Heart right ventricle (tissue), 16 donors: ENCODE data around the gene EFNA1. TPM values are rescaled to one million over a fixed set of nuclear protein-coding genes. Genes with fewer than 3 reads are reported as not detected.
"Not testable (repeated sequence)": the region's sequence is repeated elsewhere in the genome, so short reads cannot be mapped to it uniquely, and the experiment has no call there.

Experiments
- ATAC-seq, 8 donors: fragments of 200-7000 bp; cut with Tn5 transposase; one replicate each; pipeline ENCODE4 v1.9.1; 2020; ENCODE audit warnings: mild to moderate bottlenecking in 8 of 8, moderate library complexity in 8 of 8, moderate number of reproducible peaks in 1 of 8
- DNase-seq, 2 donors: peaks; one replicate each; pipeline ENCODE4 v3.0.0-alpha.2; 2020
- H3K27ac ChIP-seq, 10 donors: fragments of 200-600 bp; sonication (generic) in 2 of 10; one replicate each; pipeline versions ENCODE4 v1.5.0 to v1.8.0; 2020 to 2022; ENCODE audit warnings: mild to moderate bottlenecking in 3 of 10
- H3K27me3 ChIP-seq, 7 donors: fragments of 200-600 bp; one replicate each; pipeline ENCODE4 v1.8.0; 2021 to 2022; ENCODE audit warnings: mild to moderate bottlenecking in 2 of 7
- H3K36me3 ChIP-seq, 9 donors: fragments of 200-600 bp; sonication (generic) in 1 of 9; one replicate each; pipeline versions ENCODE4 v1.5.0 to v1.8.0; 2020 to 2022; ENCODE audit warnings: mild to moderate bottlenecking in 2 of 9
- H3K4me1 ChIP-seq, 9 donors: fragments of 200-600 bp; sonication (generic) in 1 of 9; one replicate each; pipeline versions ENCODE4 v1.5.0 to v1.8.0; 2020 to 2022; ENCODE audit warnings: mild to moderate bottlenecking in 4 of 9
- H3K4me3 ChIP-seq, 10 donors: fragments of 200-600 bp; sonication (generic) in 2 of 10; one replicate each; pipeline versions ENCODE4 v1.5.0 to v1.8.0; 2020 to 2022; ENCODE audit warnings: mild to moderate bottlenecking in 7 of 10, moderate library complexity in 2 of 10
- H3K9me3 ChIP-seq, 11 donors: fragments of 200-600 bp in 10 of 11; sonication (generic) in 2 of 11; one replicate each; pipeline versions ENCODE4 v1.5.0 to v1.8.0; 2013 to 2022; ENCODE audit warnings: mild to moderate bottlenecking in 2 of 11, control low read depth in 1 of 11, moderate library complexity in 1 of 11
- WGBS, 2 donors: extraction: QIAGEN DNeasy Blood & Tissue Kit; methylation state at CpG; one replicate each; pipeline ENCODE4 v1.1.7; 2013; ENCODE audit warnings: inconsistent platforms in 1 of 2; 5-methylcytosine and 5-hydroxymethylcytosine counted together
- intact Hi-C, 10 donors: fragments of 100-400 bp; cut with DNase I; formaldehyde crosslinking; loops; one replicate each; pipeline versions ENCODE4 v1.11.1 to v1.14.2; 2022
- polyA plus RNA-seq, 2 donors: library from polyadenylated mRNA; stranded (reverse); fragments of 200-250 nt; gene quantifications; one replicate each; pipeline ENCODE4 v1.2.3, GENCODE V29; 2013
- total RNA-seq, 10 donors: library from RNA; stranded (reverse); fragmentation: NEBNext Ultra II Directional in 3 of 10; extraction: Animal tissue kit (Norgen Biotek cat#: 25700) in 3 of 10; gene quantifications; one replicate each; pipeline versions ENCODE4 v1.2.1 to v1.2.4, GENCODE V29; 2021 to 2023
- TF ChIP-seq, protein P1 (sequence below), 9 donors: fragments of 200-600 bp; sonication (generic) in 2 of 9; IDR thresholded peaks; one replicate each; pipeline versions ENCODE4 v1.5.0 to v1.8.0; 2021 to 2022; ENCODE audit warnings: antibody characterized with exemption in 9 of 9, mild to moderate bottlenecking in 5 of 9, moderate library complexity in 1 of 9
- donor health status: Arrhythmogenic right ventricular cardiomyopathy.
- donor health status: ischemic (EF 13 %, LVEDD 7.1; RV severe dilation, severe dysfunction).
- donor health status: healthy with polysubstance abuse.
- donor health status: DM: no; HTN: yes; CAD: no.
- donor health status: DM: no; HTN: no; CAD: no.
- donor health status: ischemic (EF 25% LVEDD 6.9; RV normal size, moderate dysfunction).
- donor health status: ischemic (EF 25% LVEDD 5.7; RV mildly dilated, moderate dysfunction).
- donor health status: healthy.
- donor health status: DM: yes; HTN: yes; CAD: no.
- donor health status: Ischemic cardiomyopathy.
- donor health status: ischemic (EF 35%, LVEDD 5.7; RV mildly dilated, moderate dysfunction).
- donor health status: nonischemic (EF 11% LVEDD 7.7; RV severe dilation, severe dysfunction).
- donor health status: DM: yes; HTN: yes; CAD: no.
- donor health status: PGD.
- donor health status: ischemic (EF 29% LVEDD 5.4; RV normal size, mild dysfunction).
- donor health status: nonischemic (EF 23%, LVEDD 6.1; RV moderate dilation, normal function).

The EFNA1 gene
- total and polyA plus RNA-seq, 12 donors, result 28.9 to 104 (median 37.2) TPM

DNA sequence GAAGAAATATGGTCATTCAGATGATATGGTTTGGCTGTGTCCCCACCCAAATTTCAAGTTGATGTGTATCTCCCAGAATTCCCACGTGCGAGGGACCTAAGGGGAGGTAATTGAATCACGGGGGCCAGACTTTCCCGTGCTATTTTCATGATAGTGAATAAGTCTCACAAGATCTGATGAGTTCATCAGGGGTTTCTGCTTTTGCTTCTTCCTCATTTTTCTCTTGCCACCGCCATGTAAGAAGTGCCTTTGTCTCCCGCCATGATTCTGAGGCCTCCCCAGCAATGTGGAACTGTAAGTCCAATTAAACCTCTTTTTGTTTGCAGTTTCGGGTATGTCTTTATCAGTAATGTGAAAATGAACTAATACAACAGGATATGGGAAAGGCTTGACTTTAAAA lies 14.1 kb downstream of the EFNA1 start:
- ATAC-seq (no peak), DNase-seq (no peak)
- intact Hi-C loops, result no loop called here
- 82 to 90% methylated on average over 7 of the region's 7 CpGs for WGBS, 2 donors
- TF ChIP-seq, protein P1, sequence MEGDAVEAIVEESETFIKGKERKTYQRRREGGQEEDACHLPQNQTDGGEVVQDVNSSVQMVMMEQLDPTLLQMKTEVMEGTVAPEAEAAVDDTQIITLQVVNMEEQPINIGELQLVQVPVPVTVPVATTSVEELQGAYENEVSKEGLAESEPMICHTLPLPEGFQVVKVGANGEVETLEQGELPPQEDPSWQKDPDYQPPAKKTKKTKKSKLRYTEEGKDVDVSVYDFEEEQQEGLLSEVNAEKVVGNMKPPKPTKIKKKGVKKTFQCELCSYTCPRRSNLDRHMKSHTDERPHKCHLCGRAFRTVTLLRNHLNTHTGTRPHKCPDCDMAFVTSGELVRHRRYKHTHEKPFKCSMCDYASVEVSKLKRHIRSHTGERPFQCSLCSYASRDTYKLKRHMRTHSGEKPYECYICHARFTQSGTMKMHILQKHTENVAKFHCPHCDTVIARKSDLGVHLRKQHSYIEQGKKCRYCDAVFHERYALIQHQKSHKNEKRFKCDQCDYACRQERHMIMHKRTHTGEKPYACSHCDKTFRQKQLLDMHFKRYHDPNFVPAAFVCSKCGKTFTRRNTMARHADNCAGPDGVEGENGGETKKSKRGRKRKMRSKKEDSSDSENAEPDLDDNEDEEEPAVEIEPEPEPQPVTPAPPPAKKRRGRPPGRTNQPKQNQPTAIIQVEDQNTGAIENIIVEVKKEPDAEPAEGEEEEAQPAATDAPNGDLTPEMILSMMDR (IDR thresholded peaks at IDR 0.05), result no peak
- Histone ChIP-seq H3K4me3 (no peak overlapping the region), H3K27ac (no peak overlapping the region), H3K9me3 (no peaks in the 10 kb centered on the region), H3K4me1 (peaks cover 3 to 35% (median 25%) of the 10 kb centered on the region in 9 donors), H3K36me3 (peaks cover 0 to 22% (median 0%) of the 10 kb centered on the region in 9 donors), H3K27me3 (no peaks in the 10 kb centered on the region)

DNA sequence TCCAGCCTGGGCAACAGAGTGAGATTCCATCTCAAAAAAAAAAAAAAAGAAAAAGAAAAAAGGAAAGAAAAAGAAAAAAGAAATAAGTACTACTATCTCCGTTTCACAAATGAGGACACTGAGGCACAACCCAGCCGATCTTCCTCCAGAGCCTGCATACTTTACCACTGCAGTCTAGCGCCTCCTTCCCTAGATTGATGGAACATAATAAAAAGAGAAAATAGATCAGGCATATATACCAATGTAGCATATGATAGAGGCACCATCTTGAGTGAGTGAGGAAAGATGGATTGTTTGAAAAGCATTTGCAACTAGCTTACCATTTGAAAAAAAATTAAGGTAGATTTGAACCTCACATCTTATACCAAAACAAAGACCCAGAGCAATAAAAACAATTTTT lies 17.8 kb downstream of the EFNA1 start:
- Histone ChIP-seq H3K4me1 (peaks cover 0 to 3% (median 0%) of the 10 kb centered on the region in 9 donors), H3K4me3 (no peak overlapping the region), H3K27ac (no peak overlapping the region), H3K9me3 (no peaks in the 10 kb centered on the region), H3K36me3 (no peaks in the 10 kb centered on the region), H3K27me3 (peaks cover 0 to 4% (median 0%) of the 10 kb centered on the region in 7 donors)
- TF ChIP-seq, protein P1 (IDR thresholded peaks at IDR 0.05), result peak in 1 of 9 donors; percentile 8
- 87 to 88% methylated on average over 3 of the region's 3 CpGs for WGBS, 2 donors
- no peak for DNase-seq
- intact Hi-C loops, result no loop called here
- no peak for ATAC-seq

DNA sequence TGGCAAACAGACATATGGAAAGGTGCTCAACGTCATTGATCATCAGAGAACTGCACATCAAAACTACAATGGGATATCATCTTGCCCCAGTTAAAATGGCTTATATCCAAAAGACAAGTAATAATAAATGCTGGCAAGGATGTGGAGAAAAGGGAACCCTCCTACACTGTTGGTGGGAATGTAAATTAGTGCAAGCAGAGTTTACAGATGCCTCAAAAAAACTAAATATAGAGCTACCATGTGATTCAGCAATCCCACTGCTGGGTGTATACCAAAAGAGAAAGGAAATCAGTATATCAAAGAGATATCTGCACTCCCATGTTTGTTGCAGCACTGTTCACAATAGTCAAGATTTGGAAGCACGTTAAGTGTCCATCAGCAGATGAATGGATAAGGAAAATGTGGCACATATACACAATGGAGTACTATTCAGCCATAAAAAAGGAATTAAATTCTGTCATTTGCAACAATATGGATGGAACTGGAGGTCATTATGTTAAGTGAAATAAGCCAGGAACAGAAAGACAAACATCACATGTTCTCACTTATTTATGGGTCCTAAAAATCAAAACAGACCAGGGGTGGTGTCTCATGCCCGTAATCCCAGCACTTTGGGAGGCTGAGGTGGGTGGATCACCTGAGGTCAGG lies 28.4 kb downstream of the EFNA1 start:
- DNase-seq, H3K27me3 ChIP-seq, intact Hi-C loops, H3K4me3 ChIP-seq, ATAC-seq, H3K9me3 ChIP-seq, H3K4me1 ChIP-seq, H3K27ac ChIP-seq, H3K36me3 ChIP-seq: not testable (repeated sequence)
- WGBS, 2 donors, result 57 to 69% methylated on average over 3 of the region's 3 CpGs

DNA sequence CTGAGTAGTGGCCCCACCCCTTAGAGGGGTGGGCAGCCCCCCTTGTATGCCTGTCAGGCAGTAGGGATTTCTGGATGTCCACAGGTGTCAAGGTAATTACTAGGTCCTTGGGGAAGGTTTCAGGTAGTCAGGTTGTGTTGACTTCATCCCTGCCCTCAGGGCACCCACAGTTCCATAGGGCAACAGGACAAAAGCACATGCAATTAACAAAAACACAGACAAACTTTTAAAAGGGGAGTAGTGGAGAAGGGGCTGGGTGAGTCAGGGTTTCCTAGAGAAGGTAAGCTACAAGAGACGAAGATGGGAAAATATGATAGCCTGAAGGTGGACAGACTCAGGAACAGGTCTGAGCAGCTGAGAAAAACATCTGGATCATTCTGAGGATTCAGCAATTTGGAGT lies 31.3 kb downstream of the EFNA1 start:
- TF ChIP-seq, protein P1 (IDR thresholded peaks at IDR 0.05), result no peak
- Histone ChIP-seq H3K9me3 (no peaks in the 10 kb centered on the region), H3K27me3 (no peaks in the 10 kb centered on the region), H3K36me3 (no peaks in the 10 kb centered on the region), H3K4me1 (no peaks in the 10 kb centered on the region), H3K27ac (no peak overlapping the region), H3K4me3 (no peak overlapping the region)
- ATAC-seq (no peak), DNase-seq (no peak)
- WGBS, 2 donors, result 79 to 88% methylated on average over 1 of the region's 1 CpG
- intact Hi-C loops, result no loop called here

DNA sequence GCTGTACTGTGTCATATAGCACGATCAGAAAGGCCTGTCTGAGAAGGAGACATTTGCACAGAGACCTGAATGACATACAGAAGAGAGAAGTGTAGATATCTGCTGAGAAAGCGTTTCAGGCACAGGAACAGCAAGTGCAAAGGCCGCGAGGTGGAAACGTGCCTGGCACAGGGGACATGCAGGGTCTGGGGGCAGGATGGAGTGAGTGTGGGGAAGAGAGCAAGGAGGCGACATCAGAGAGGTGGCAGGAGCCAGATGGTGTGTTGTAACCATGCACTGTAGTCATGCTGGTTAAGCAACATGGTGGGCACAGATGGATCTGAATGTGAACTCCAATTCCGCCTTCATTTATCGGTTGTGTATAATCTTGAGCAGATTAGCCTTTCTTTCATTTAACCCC lies 32.5 kb downstream of the EFNA1 start:
- Histone ChIP-seq H3K36me3 (no peaks in the 10 kb centered on the region), H3K27me3 (no peaks in the 10 kb centered on the region), H3K27ac (no peak overlapping the region), H3K4me1 (peaks cover 0 to 5% (median 0%) of the 10 kb centered on the region in 9 donors), H3K9me3 (peaks cover 0 to 8% (median 0%) of the 10 kb centered on the region in 11 donors), H3K4me3 (no peak overlapping the region)
- TF ChIP-seq, protein P1 (IDR thresholded peaks at IDR 0.05), result no peak
- ATAC-seq (no peak), DNase-seq (no peak)
- intact Hi-C loops, result no loop called here
- WGBS, 2 donors, result 80% methylated on average over 8 of the region's 8 CpGs

DNA sequence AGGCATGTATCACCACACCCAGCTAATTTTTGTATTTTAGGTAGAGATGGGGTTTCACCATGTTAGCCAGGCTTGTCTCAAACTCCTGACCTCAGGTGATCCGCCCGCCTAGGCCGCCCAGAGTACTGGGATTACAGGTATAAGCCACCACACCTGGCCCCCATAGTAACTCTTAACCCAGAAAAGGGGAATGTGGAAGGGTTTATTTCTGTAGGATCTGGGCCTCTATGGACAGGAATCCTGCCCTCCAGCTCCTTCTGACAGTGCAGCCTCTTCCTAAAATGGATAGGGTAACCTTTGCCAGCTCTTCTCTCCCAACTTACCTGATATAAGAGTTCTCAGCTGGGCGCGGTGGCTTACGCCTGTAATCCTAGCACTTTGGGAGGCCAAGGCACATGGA lies 35.0 kb downstream of the EFNA1 start:
- DNase-seq, intact Hi-C loops, H3K27ac ChIP-seq, H3K4me3 ChIP-seq, ATAC-seq, H3K36me3 ChIP-seq, H3K9me3 ChIP-seq: not testable (repeated sequence)
- WGBS, 2 donors, result 97% methylated on average over 6 of the region's 6 CpGs
- Histone ChIP-seq H3K4me1 (peaks cover 8 to 30% (median 23%) of the 10 kb centered on the region in 9 donors), H3K27me3 (peaks cover 0 to 14% (median 0%) of the 10 kb centered on the region in 7 donors)

DNA sequence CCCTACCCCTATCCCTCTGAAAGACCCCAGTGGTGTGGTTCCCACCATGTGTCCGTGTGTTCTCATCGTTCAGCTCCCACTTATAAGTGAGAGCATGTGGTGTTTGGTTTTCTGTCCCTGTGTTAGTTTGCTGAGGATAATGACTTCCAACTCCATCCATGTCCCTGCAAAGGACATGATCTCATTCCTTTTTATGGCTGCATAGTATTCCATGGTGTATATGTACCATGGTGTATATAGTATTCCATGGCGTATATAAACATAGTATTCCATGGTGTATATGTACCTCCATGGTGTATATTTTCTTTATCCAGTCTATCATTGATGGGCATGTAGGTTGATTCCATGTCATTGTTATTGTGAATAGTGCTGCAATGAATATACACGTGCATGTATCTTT lies 36.1 kb downstream of the EFNA1 start:
- Histone ChIP-seq H3K4me1 (peaks cover 8 to 33% (median 25%) of the 10 kb centered on the region in 9 donors), H3K27me3 (peaks cover 0 to 15% (median 0%) of the 10 kb centered on the region in 7 donors)
- not testable (repeated sequence) for H3K9me3 ChIP-seq, DNase-seq, H3K4me3 ChIP-seq, H3K36me3 ChIP-seq, ATAC-seq, H3K27ac ChIP-seq
- intact Hi-C loops, result loop anchor here in 1 of 10 donors (2.0 kb wide), 1 partner anchor 71 kb away; no protein-coding TSS in a partner anchor
- 94 to 96% methylated on average over 4 of the region's 4 CpGs for WGBS, 2 donors
